PC-3 (cell line): ENCODE data around the gene FBXL13. TPM values are rescaled to one million over a fixed set of nuclear protein-coding genes. Genes with fewer than 3 reads are reported as not detected.

ENCODE experiments used
- ATAC-seq: fragments of 200-7000 bp; cut with Tn5 transposase; 2 replicates; pipeline ENCODE4 v1.9.1; 2020; ENCODE audit warnings: mild to moderate bottlenecking, moderate library complexity
- BruUV-seq: library from RNA; stranded (reverse); fragments of 400-500 nt; replicated peaks from 2 replicates; lab custom pipeline; 2021; lab: Mats Ljungman, UMichigan
- CTCF ChIA-PET: fragments of 300-600 bp; sonication (Branson Sonifier 250); formaldehyde crosslinking; loops from one replicate; lab custom pipeline; 2022; ENCODE audit warnings: antibody characterized with exemption; lab: Charles Lee
- POLR2A ChIA-PET: fragments of 300-600 bp; sonication (Branson Sonifier 250); formaldehyde crosslinking; loops from one replicate; lab custom pipeline; 2022; ENCODE audit warnings: antibody characterized with exemption; ENCODE audit not compliant: unreplicated experiment; lab: Charles Lee
- DNase-seq: peaks from one replicate; pipeline ENCODE4 v3.0.0-alpha.2; 2015
- H2AFZ ChIP-seq: fragments of 300-600 bp; sonication (generic); 2 replicates; pipeline ENCODE4 v1.6.0; 2016; ENCODE audit warnings: antibody characterized with exemption, low read length
- H3F3A ChIP-seq: fragments of 300-600 bp; sonication (generic); one replicate; pipeline ENCODE4 v1.6.0; 2017; ENCODE audit warnings: antibody characterized with exemption, low read length, control low read depth, mild to moderate bottlenecking; ENCODE audit not compliant: unreplicated experiment
- H3K27ac ChIP-seq: fragments of 300-600 bp; sonication (generic); 2 replicates; pipeline ENCODE4 v1.5.1; 2016; ENCODE audit warnings: mild to moderate bottlenecking, low read length
- H3K27me3 ChIP-seq: fragments of 300-600 bp; sonication (generic); 2 replicates; pipeline ENCODE4 v1.6.1; 2016; ENCODE audit warnings: low read length, mixed read lengths
- H3K36me3 ChIP-seq: fragments of 300-600 bp; sonication (generic); 2 replicates; pipeline ENCODE4 v1.6.1; 2016; ENCODE audit warnings: low read depth, mixed run types, low read length, mixed read lengths
- H3K4me1 ChIP-seq: fragments of 300-600 bp; sonication (generic); 2 replicates; pipeline ENCODE4 v1.5.1; 2016; ENCODE audit warnings: low read length; ENCODE audit not compliant: insufficient read depth
- H3K4me2 ChIP-seq: fragments of 300-600 bp; sonication (generic); 2 replicates; pipeline ENCODE4 v1.6.0; 2016; ENCODE audit warnings: low read length
- H3K4me3 ChIP-seq: fragments of 300-600 bp; sonication (generic); 2 replicates; pipeline ENCODE4 v1.5.1; 2016; ENCODE audit warnings: mild to moderate bottlenecking, low read length, mixed read lengths
- H3K79me2 ChIP-seq: fragments of 300-600 bp; sonication (generic); 2 replicates; pipeline ENCODE4 v1.6.1; 2017; ENCODE audit warnings: low read length, mixed read lengths
- H3K9ac ChIP-seq: fragments of 300-600 bp; sonication (generic); 2 replicates; pipeline ENCODE4 v1.6.0; 2016; ENCODE audit warnings: mild to moderate bottlenecking, low read length
- H3K9me2 ChIP-seq: fragments of 300-600 bp; sonication (generic); replicated peaks from 2 replicates; pipeline ENCODE4 v1.6.1; 2016; ENCODE audit warnings: mixed run types, low read length, mixed read lengths
- H3K9me3 ChIP-seq: fragments of 300-600 bp; sonication (generic); 2 replicates; pipeline ENCODE4 v1.6.1; 2016; ENCODE audit warnings: low read length, mixed read lengths
- H4K20me1 ChIP-seq: fragments of 300-600 bp; sonication (generic); 2 replicates; pipeline ENCODE4 v1.6.1; 2016; ENCODE audit warnings: low read length, mixed read lengths
- CTCF ChIP-seq: fragments of 300-600 bp; sonication (generic); conservative IDR thresholded peaks from 2 replicates; pipeline ENCODE4 v1.5.1; 2017; ENCODE audit warnings: antibody characterized with exemption, low read depth, mild to moderate bottlenecking, low read length
- EZH2 ChIP-seq: fragments of 300-600 bp; sonication (generic); IDR thresholded peaks from one replicate; pipeline ENCODE4 v1.6.1; 2017; ENCODE audit warnings: antibody characterized with exemption, mild to moderate bottlenecking, low read length; ENCODE audit not compliant: unreplicated experiment
- EZH2phosphoT487 ChIP-seq: fragments of 300-600 bp; sonication (generic); IDR thresholded peaks from 2 replicates; pipeline ENCODE4 v1.6.1; 2018; ENCODE audit warnings: mild to moderate bottlenecking, antibody characterized with exemption, low read length, borderline replicate concordance
- intact Hi-C: fragments of 100-400 bp; cut with micrococcal nuclease; formaldehyde crosslinking; loops from 2 replicates; pipeline ENCODE4 v1.9.0; 2023
- total RNA-seq: library from RNA; depleted of rRNA; stranded (reverse); fragments of >200 nt; gene quantifications from 2 replicates; pipeline ENCODE4 v1.2.3, GENCODE V29; 2014

Gene FBXL13
- total RNA-seq, 1 experiment from 2014 or later, result 1.1 TPM

- intact Hi-C loops, result loop anchor here (1.0 to 10.0 kb wide), 3 partner anchors 37 to 117 kb away; no protein-coding TSS in a partner anchor
Measured at GRCh38 chr7:102874166-102874829, 200.3 kb downstream of the FBXL13 start.

GRCh38 chr7:102873470-102874165 is 201.0 kb downstream of the FBXL13 start:
- H3K9ac ChIP-seq, result peak overlapping the region; percentile 61
- BruUV-seq, result TSS peak; percentile 46
- no peak for TF ChIP-seq CTCF
- no peak for TF ChIP-seq EZH2
- no peak for TF ChIP-seq EZH2phosphoT487
- peaks cover 52% of the 10 kb centered on the region for H3K4me1 ChIP-seq
- H3F3A ChIP-seq, result peaks cover 10% of the 10 kb centered on the region
- no peaks in the 10 kb centered on the region for H3K27me3 ChIP-seq
- ChIA-PET POLR2A (interaction anchor here (0.7 kb wide), 1 partner anchor 115 kb away, joined by 6 read pairs; no protein-coding TSS in a partner anchor), CTCF (interaction anchor here (0.5 to 1.4 kb wide), 2 partner anchors 116 to 188 kb away, joined by 4 to 15 read pairs; no protein-coding TSS in a partner anchor)
- H3K79me2 ChIP-seq, result no peaks in the 10 kb centered on the region
- H2AFZ ChIP-seq, result peak overlapping the region; percentile 19; the same call in 1 of the 2 replicates
- DNase-seq (no peak), ATAC-seq (peak; percentile 6)
- no peaks in the 10 kb centered on the region for H3K9me2 ChIP-seq
- peak overlapping the region; percentile 92 for H3K27ac ChIP-seq
- no peaks in the 10 kb centered on the region for H4K20me1 ChIP-seq
- no peaks in the 10 kb centered on the region for H3K9me3 ChIP-seq
- H3K36me3 ChIP-seq, result no peaks in the 10 kb centered on the region
- no peak overlapping the region for H3K4me3 ChIP-seq
- H3K4me2 ChIP-seq, result peak overlapping the region; percentile 62
- intact Hi-C loops, result loop anchor here (1.0 to 10.0 kb wide), 3 partner anchors 36 to 118 kb away; no protein-coding TSS in a partner anchor

More at GRCh38 chr7:102874166-102874829, 200.3 kb downstream of the FBXL13 start:
- no peak for TF ChIP-seq EZH2phosphoT487
- no peak for TF ChIP-seq CTCF
- no peak for TF ChIP-seq EZH2
- Histone ChIP-seq H3K4me3 (no peak overlapping the region), H3K27ac (peak overlapping the region; percentile 92), H3K4me2 (peak overlapping the region; percentile 67), H3K9me2 (no peaks in the 10 kb centered on the region), H3K9me3 (no peaks in the 10 kb centered on the region), H3F3A (peaks cover 10% of the 10 kb centered on the region), H3K36me3 (no peaks in the 10 kb centered on the region), H4K20me1 (no peaks in the 10 kb centered on the region), H3K9ac (peak overlapping the region; percentile 61), H3K79me2 (no peaks in the 10 kb centered on the region), H3K4me1 (peaks cover 52% of the 10 kb centered on the region), H2AFZ (no peak overlapping the region), H3K27me3 (no peaks in the 10 kb centered on the region)
- ATAC-seq, result peak; percentile 65
- DNase-seq, result peak; percentile 89
- POLR2A ChIA-PET, result interaction anchor here (0.7 kb wide), 1 partner anchor 116 kb away, joined by 6 read pairs; no protein-coding TSS in a partner anchor
- BruUV-seq, result TSS peak; percentile 85
- CTCF ChIA-PET, result interaction anchor here (0.5 to 1.4 kb wide), 2 partner anchors 116 to 188 kb away, joined by 4 to 15 read pairs; no protein-coding TSS in a partner anchor
